GM18502 (cell line): Measurements from ENCODE around the gene SMC4.
"Not testable (repeated sequence)": the region's sequence is repeated elsewhere in the genome, so short reads cannot be mapped to it uniquely, and the experiment has no call there.

Experiments
- ATAC-seq: cut with Tn5 transposase; IDR thresholded peaks from one replicate; pipeline ENCODE4 v1.9.1; 2021; ENCODE audit warnings: mild to moderate bottlenecking; ENCODE audit not compliant: unreplicated experiment, poor library complexity

The SMC4 gene

DNA sequence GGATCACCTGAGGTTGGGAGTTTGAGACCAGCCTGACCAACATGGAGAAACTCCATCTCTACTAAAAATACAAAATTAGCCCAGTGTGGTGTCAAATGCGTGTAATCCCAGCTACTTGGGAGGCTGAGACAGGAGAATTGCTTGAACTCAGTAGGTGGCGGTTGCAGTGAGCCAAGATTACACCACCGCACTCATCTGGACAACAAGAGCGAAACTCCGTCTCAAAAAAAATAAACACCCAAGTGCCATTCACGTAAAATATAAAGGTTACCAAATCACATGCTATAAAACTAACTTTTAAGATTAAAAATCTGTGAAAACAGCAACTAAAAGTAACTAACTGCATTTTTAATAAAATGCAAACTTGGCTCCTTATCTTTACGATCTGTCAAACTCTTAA lies 41.2 kb downstream of the SMC4 start:
- no peak for ATAC-seq

DNA sequence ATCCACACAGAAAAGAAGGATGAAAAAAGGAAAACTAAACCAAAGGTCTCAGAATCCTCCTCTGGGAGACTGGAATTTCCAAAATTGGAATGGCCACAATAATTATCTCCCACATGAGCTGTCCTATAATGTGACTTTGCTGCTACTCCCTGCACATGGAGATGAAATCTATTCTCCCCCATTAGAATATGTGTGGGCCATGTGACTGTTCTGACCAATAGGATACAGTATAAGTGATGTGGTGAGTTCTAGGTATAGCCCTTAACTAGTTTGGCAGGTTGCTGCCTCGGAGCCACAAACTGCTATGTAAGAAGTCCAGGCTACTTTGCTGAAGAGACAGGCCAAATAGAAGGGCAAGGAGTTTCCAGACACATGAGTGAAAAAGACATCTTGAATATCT lies 45.0 kb downstream of the SMC4 start:
- no peak for ATAC-seq

DNA sequence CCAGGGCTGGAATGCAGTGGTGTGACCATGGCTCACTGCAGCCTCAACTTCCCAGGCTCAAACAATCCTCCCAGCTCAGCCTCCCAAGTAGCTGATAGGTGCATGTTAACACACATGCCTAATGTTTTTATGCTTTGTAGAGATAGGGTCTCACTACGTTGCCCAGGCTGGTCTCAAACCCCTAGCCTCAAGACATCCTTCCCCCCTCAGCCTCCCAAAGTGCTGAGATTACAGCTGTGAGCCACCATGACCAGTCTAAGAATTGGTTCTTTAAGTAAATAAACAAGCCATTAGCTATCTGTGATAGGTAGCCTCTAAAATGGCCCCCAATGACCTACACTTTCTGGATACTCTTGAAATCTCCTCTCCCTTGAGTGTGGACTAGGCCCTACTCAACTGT lies 46.4 kb downstream of the SMC4 start:
- no peak for ATAC-seq

DNA sequence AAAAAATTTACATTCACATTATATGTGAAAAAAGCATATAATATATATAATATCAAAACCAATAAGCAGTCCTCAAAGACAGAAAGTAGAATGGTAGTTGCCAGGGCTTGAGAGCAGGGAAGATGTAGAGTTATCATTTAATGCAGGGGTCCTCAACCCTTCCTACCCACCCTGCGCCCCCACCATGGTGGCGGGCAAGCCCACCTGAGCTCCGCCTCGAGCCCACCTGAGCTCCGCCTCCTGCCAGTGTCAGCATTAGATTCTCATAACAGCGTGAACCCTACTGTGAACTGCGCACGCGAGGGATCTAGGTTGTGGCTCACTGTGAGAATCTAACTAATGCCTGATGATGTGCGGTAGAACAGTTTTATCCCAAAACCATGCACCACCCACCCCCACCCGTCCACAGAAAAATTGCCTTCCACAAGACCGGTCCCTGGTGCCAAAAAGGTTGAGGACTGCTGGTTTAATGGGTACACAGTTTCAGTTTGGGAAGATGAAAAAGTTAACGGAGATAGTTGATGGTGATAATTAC lies 47.1 kb downstream of the SMC4 start:
- no peak for ATAC-seq

DNA sequence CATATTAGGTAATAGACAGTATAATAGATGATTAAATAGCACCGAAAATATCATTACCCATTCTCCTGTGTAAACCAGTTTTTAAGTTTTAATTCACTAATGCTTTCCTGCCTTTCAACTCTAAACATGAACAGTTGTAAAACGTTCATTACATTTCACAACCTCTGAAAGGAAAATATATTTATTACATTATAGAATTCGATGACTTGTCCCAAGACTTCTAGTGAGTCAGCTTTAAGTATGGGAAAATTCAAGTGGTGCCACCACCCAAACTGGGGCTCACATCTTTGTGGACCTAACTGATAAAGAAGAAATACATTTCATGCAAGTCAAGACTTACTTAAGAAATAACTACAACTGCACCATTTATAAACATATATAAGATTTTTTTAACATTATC lies 48.1 kb downstream of the SMC4 start:
- ATAC-seq = no peak

DNA sequence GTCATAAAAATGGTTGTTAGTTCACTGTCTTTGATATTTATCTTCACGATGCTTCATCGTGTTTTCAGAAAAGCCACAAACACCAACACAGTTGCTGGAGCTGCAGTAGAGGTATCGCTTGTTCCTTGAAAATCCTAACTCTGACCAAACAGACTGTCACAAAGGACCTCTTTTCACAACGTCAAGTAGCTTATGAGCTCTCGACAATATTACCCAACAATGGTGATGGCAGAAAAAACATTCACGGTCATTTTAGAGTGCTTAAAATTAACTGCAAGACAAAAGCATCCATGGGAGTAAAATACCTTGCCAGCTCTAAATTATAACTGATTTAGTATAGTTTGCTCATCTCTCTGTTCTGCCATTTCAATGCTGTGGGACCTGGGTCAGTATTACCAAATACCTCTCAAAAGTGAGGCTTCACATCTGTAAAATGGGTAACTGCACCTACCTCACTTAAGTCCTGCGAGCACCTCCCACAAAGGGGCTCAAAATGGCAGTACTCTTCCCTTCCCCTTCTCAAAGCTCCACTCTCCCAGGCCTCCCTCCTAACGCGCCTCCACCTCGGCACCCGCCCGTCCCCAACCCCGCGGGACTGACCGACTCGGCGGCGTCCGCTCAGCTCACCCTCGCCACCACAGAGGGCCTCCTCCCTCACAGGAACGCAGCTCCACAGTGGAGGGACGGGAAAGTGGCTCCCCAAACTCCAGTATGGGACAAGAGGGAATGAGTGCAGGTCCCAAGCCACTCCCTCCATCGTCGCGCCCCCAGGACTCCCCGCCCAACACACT lies 49.6 kb downstream of the SMC4 start:
- peak; percentile 44 for ATAC-seq

DNA sequence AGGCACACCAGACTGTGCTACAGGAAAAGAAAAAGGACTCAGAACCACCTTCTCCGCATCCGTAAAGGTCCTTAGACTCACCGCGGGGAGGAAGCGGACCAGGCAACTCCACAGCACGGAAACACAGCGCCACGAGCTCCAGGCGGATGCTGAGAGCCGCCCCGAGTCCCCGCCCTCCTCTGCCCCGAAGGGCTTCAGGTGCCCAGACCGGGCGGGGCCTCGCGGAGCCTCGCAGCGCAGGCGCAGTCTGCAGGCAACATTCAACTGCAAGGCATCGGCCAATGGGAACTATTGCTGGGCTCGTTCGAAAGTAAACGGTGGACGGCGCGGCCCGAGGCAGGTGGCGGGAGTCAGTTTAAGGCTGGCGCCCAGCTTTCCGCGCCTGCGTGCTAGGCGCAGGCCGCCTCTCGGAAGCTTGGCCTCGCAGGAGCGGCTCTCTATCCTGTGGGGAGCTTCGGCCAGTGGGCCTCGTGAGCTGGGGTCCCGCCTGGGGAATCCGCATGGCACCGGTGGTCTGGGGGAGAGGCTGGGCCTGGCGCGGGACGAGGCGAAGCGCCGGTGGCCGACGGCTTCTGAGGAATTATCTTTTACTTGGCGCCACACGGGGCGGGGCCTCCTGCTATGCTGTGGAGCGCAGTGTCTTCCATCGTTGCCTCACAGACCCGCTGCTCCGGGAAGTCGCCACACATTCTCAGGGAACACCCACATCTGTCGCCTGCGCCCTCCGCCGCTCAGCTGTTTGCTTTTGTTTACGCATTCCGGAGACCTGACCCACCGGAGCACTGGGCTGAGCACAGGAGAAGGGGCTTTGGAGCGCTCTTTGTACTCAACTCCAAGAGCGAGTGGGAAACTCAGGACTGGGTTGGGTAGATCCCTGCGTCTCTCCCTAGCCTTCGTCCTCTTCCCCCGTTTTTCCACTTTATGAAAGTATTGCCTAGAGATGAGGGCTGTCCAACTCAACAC lies 50.5 kb downstream of the SMC4 start, which contains the start of gene TRIM59:
TSS of gene TRIM59 (minus strand) at position 151 of the 963 bp plus-strand sequence. CDS start 10,603 bp downstream, outside the sequence.
- ATAC-seq = peak; percentile 94

DNA sequence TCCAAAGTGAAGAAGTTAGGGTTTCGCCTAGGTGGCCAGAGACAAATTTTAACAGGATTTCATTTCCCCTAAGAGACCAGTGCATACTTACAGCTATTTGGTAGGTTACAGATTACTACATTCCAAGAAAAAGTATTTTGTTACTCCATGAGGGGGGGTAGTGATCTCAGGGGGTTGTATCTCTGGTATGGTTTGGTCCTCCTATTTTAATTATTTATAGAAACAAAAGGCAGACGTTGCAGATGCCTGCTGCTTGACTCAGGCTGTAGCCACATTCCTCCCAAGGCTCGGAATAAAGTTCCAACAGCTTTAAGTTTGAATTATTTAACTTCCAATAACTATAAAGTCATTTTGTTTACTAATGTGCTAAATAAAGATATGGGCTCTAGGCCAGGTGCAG lies 51.4 kb downstream of the SMC4 start:
- no peak for ATAC-seq

DNA sequence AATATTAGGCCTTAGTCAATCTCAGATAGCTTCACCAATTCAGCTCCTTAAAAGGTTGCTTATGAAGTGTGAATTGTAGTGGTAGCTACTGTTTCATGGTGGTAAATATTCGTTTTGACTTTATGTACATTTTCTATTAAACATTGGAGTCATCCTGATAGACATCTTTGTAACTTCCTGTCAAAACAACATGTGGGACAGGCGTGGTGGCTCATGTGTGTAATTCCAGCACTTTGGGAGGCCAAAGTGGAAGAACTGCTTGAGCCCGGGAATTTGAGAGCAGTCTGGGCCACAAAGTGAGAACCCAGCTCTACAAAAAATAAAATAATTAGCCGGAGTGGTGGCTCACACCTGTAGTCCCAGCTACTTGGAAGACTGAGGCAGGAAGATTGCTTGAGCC lies 52.2 kb downstream of the SMC4 start:
- no peak for ATAC-seq

DNA sequence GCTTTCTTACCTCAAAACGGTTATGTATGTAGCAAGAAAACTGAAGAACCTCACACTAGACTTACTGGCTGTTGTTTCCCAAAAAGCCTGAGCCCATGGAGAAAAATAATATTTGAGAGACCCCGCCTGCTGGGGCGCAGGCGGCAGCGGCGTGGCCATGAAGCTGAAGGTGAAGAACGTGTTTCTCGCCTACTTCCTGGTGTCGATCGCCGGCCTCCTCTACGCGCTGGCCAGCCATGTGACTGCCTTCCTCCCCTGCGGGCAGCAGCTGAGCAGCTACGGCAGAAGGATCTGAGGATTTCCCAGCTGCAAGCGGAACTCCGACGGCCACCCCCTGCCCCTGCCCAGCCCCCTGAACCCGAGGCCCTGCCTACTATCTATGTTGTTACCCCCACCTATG lies 52.8 kb downstream of the SMC4 start:
- not testable (repeated sequence) for ATAC-seq

DNA sequence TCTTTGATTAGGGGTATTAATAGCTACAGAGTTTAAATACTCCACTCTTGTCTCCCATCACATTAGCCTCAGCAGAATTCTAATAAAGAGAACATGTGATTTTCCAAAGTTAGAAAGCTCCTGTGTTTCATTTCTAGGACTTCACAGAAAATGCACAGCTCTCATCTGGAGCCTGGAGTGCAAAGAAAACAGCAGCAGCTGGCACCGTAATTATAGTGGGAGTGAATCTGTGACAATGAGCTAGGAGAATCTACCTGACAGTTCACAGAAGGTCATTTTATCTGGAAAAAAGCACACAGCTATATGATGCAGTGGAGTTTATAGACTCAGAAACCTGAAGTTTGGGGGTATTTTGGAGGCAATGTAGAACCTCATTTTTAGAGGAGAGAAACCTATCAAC lies 55.5 kb downstream of the SMC4 start:
- no peak for ATAC-seq

DNA sequence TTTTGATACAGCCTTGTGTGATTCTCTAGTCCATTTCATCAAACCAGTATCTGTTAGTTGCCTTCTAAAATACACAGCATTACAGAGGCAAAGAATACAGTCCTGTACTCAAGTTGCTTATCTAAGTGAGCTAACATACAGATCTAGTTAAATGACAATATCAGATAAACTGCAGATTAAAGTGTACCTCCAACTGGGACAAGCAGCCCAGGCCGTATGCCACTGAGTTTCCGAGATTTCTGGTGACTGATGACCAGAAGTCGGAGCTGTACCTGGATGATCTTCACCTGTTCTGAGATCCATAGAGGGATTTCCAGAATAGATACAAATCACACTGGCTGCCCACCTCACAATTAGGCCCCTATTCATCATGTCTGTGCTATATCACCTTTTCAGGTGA lies 56.4 kb downstream of the SMC4 start:
- no peak for ATAC-seq

DNA sequence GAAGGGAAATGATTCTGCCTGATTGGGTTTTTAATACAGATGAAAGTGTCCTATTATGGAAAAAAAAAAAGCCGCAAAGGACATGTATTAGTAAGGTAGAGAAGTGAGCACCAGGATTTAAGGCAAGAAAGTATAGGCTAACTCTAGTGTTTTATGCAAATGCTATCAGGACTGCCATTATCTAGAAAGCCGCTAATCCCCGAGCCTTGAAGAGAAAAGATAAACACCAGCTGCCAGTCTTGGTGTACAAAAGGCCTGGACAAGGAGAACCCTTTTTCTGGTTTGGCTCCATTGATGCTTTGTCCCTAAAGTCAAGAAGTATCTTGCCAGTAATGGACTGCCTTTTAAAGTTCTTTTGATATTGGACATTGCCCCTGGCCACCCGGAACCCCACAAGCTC lies 58.7 kb downstream of the SMC4 start:
- ATAC-seq = no peak

DNA sequence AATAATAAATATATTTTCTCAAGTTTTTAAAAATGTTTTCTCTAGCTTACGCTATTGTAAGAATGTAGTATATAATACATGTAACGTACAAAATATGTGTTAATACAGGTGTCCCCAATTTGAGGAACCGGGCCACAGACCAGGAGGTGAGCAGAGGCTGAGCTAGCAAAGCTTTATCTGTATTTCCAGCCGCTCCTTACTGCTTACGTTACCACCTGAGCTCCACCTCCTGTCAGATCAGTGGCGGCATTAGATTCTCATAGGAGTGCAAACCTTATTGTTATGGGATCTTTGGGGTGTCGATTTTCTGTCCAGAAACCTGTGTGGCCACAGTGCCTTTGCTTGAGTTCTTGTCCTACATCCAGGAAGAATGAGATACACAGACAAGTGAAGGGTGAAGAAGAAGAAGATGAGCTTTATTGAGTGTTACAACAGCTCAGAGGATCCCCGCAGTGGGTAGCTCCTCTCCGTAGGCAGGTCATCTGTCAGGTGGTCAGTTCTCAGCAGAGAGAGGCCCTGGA lies 60.1 kb downstream of the SMC4 start:
- no peak for ATAC-seq

DNA sequence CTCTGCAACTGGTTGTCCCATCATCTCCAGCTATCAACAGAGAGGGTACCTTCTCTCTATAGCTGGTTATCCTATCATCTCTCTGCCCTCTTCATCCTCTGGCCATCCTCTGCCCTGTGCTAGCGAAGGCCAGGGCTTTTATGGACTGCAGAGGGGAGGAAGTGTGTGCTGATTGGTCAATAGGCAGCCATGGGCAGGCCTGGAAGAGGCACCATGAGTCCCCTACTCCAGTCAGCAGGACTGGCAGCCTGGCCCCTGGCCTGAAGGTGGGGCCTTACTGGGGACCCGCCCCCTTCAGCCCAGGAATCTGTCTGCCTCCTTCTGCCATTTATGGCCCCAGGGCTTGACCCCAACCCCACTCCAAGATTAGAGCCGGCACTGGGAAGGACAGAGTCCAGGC lies 60.6 kb downstream of the SMC4 start:
- ATAC-seq = no peak

DNA sequence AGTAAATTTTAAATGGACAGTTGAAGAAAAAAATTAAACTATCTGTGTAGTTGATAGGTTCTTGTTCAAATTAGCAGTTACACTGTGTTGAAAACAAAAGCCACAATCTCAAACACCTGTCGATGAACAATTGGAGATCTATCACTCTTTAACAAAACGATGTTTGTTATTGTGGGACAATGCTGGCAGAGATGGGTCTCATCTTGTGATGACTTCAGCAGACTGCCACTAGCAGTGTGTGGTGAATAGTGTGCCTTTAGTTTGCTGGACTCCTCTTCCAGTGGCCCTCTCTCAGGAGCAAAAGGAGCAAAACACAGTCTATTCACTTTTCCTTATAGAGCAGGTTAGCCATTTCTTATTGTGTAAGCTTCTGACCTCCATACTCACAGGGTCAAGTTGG lies 64.9 kb downstream of the SMC4 start:
- no peak for ATAC-seq

DNA sequence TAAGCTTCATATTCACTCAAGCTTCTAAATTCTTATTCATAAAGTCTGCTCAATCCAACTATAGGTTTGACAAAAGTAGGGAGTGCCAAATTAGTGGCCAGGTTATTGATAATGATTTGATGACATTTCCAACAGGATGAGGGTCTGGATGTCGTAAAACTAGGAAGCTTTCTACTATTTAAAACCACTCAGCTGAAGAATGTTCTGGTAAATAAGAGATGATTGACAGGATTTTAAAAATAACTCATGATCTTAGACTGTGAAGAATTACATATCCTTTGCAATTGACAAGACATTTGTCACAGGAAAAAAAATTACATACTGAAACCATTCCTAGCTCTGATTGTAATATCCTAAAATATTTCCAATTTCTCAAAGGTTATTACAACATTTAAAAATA lies 65.5 kb downstream of the SMC4 start:
- ATAC-seq = no peak

DNA sequence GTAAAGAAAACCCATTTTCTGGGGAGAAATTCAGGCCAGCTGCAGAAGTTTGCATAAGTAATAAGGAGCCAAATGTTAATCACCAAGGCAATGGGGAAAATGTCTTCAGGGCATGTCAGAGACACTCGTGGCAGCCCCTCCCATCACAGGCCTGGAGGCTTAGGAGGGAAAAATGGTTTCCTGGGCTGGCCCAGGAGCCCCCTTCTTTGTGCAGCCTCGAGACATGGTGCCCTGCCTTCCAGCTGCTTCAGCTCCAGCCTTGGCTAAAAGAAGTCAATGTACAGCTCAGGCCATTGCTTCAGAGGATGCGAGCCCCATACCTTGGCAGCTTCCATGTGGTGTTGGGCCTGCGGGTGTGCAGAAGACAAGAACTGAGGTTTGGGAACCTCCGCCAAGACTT lies 70.7 kb downstream of the SMC4 start:
- ATAC-seq = no peak

DNA sequence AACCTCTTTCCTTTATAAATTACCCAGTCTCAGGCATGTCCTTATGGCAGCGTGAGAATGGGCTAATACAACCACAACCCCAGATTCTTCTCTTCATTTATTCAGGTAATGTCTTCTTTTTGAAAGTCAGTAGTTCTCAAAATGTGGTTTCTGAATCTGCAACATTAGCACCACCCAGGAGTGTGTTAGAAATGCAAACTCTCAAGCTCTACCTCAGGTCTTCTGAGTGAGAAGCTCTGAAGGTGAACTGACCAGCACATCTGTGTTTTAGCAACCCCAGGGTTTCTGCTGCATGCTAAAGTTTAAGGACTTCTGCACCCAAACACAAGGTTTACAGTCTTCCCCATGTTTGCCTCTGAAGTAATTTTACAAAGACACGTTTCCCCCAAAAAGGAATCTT lies 72.4 kb downstream of the SMC4 start:
- no peak for ATAC-seq

DNA sequence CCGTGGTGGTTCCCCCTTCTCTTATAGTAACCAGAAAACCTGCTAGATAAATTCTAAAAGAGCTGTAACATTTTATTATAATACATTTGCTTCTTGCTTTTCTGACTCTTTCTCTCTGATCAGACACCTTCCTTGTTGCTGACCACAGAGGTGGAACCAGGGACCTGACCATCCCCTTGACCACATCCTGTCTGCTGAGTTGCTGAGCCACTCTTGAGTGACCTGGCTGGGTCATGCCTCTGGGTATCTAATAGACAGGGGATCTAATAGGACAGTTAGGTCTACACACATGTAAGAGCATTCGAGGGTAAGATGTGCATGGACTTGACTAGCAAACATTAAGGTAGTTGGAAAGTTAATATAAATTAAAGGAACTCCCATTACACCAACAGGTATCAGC lies 72.9 kb downstream of the SMC4 start:
- ATAC-seq = peak; percentile 55

DNA sequence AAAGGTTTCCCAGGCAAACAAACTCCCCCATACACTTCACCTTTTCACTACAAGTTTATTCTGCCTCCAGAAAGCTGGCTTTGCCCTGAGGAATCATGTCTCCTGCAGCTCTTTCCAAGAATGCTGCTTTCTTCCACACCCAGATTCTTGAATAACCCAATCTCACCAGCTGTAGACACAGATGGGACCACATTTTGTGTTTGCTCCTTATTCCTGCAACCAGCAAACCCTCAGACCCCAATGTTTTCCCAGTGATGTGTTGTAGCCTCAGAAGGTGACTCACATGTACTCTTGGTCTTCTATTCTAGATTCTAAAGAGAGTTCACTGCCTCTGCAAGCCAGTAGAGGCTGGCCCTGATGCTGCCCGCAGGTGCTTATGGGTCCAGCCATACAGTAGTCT lies 73.8 kb downstream of the SMC4 start:
- no peak for ATAC-seq
